HepG2 (cell line): ENCODE results near the gene TRA2B. TPM values are rescaled to one million over a fixed set of nuclear protein-coding genes. Genes with fewer than 3 reads are reported as not detected.

Source experiments
- ATAC-seq: fragments of 200-7000 bp; cut with Tn5 transposase; 3 replicates; pipeline ENCODE4 v1.9.1; 2020; ENCODE audit warnings: mild to moderate bottlenecking, moderate library complexity
- BruUV-seq: library from RNA; stranded (reverse); fragments of 400-500 nt; replicated peaks from 2 replicates; lab custom pipeline; 2021; lab: Mats Ljungman, UMichigan
- CTCF ChIA-PET: fragments of 300-600 bp; formaldehyde crosslinking; extraction: SDS; loops from one replicate; lab custom pipeline; 2021; ENCODE audit warnings: low total read pairs, inconsistent platforms, low intra/inter-chr PET ratio; lab: Yijun Ruan, JAX
- POLR2A ChIA-PET: fragments of 350-600 bp; sonication (Branson Sonifier 250); formaldehyde crosslinking; loops from one replicate; lab custom pipeline; 2020; ENCODE audit warnings: antibody characterized with exemption, inconsistent platforms; lab: Yijun Ruan, JAX
- DNase-seq: peaks from one replicate; pipeline ENCODE4 v3.0.0-alpha.2; 2015; ENCODE audit warnings: low spot score
- FAIRE-seq: peaks from 3 replicates; lab custom pipeline; 2011; peaks lifted over from hg19 to GRCh38; lab: Jason Lieb, UNC
- H2AFZ ChIP-seq: one replicate; pipeline ENCODE4 v1.6.1; 2011; ENCODE audit warnings: low read length, inconsistent platforms
- H3K27ac ChIP-seq: fragments of 300-600 bp; 3 replicates; pipeline ENCODE4 v1.8.0; 2011; ENCODE audit warnings: mixed run types, mild to moderate bottlenecking, mixed read lengths, low read length, inconsistent platforms; ENCODE audit not compliant: insufficient read depth; ENCODE audit errors: extremely low read length
- H3K27me3 ChIP-seq, 2 experiments: fragments of 200-600 bp in 1 of 2; 2 replicates in 1 of 2; 3 replicates in 1 of 2; pipeline versions ENCODE4 v1.6.0 to v1.8.0; 2011; ENCODE audit warnings: low read length in 2 of 2, mild to moderate bottlenecking in 2 of 2, moderate library complexity in 2 of 2, inconsistent platforms in 1 of 2; ENCODE audit not compliant: insufficient read depth in 2 of 2, control insufficient read depth in 1 of 2
- H3K36me3 ChIP-seq, 2 experiments: fragments of 200-600 bp in 1 of 2; replicated peaks in 1 of 2; 2 replicates in 1 of 2; 3 replicates in 1 of 2; pipeline versions ENCODE4 v1.5.1 to v1.8.0; 2011; ENCODE audit warnings: low read length in 2 of 2, inconsistent platforms in 1 of 2; ENCODE audit not compliant: insufficient read depth in 2 of 2, control insufficient read depth in 1 of 2
- H3K4me1 ChIP-seq: 2 replicates; pipeline ENCODE4 v1.5.1; 2012; ENCODE audit warnings: low read length, inconsistent platforms; ENCODE audit not compliant: insufficient read depth
- H3K4me2 ChIP-seq: 2 replicates; pipeline ENCODE4 v1.6.0; 2011; ENCODE audit warnings: low read depth, low read length, inconsistent platforms
- H3K4me3 ChIP-seq, 3 experiments: fragments of 200-600 bp in 1 of 3; sonication (generic), shearing (Covaris generic) in 1 of 3; replicated peaks in 1 of 3; 2 replicates each; pipeline ENCODE4 v1.5.1; 2011 to 2016; ENCODE audit warnings: low read length in 3 of 3, inconsistent platforms in 2 of 3, low read depth in 2 of 3, mild to moderate bottlenecking in 2 of 3, control low read depth in 1 of 3, mixed read lengths in 1 of 3; ENCODE audit not compliant: insufficient read depth in 1 of 3
- H3K79me2 ChIP-seq: one replicate; pipeline ENCODE4 v1.6.1; 2011; ENCODE audit warnings: low read length, inconsistent platforms; ENCODE audit not compliant: insufficient read depth
- H3K9ac ChIP-seq: 2 replicates; pipeline ENCODE4 v1.6.0; 2011; ENCODE audit warnings: mild to moderate bottlenecking, low read depth, low read length, inconsistent platforms; ENCODE audit not compliant: insufficient read depth
- H3K9me3 ChIP-seq: 2 replicates; pipeline ENCODE4 v1.5.1; 2012; ENCODE audit warnings: mild to moderate bottlenecking, low read length
- H4K20me1 ChIP-seq: 2 replicates; pipeline ENCODE4 v1.6.0; 2011; ENCODE audit warnings: inconsistent platforms, mild to moderate bottlenecking, low read length, moderate library complexity; ENCODE audit not compliant: insufficient read depth
- CEBPG ChIP-seq: IDR thresholded peaks from 2 replicates; pipeline ENCODE4 v1.6.1; 2016
- CREM ChIP-seq, 2 experiments: sonication (generic) in 1 of 2; formaldehyde crosslinking in 1 of 2; IDR thresholded peaks; 2 replicates each; pipeline versions ENCODE4 v1.4.0 to v1.6.1; 2016 to 2020; ENCODE audit warnings: antibody characterized with exemption in 1 of 2, mild to moderate bottlenecking in 1 of 2, missing genetic modification reagents in 1 of 2
- DRAP1 ChIP-seq: IDR thresholded peaks from 2 replicates; pipeline ENCODE4 v1.6.1; 2016; ENCODE audit warnings: missing genetic modification reagents, missing compliant biosample characterization
- GABPA ChIP-seq, 2 experiments: IDR thresholded peaks; 2 replicates each; pipeline ENCODE4 v1.6.1; 2011 to 2016; ENCODE audit warnings: low read depth in 2 of 2, low read length in 1 of 2, missing biosample characterization in 1 of 2, missing genetic modification characterization in 1 of 2
- KDM1A ChIP-seq: IDR thresholded peaks from 2 replicates; pipeline ENCODE4 v1.6.1; 2016; ENCODE audit warnings: missing compliant biosample characterization
- KLF12 ChIP-seq: sonication (generic); formaldehyde crosslinking; IDR thresholded peaks from 2 replicates; pipeline ENCODE4 v1.4.0; 2020; ENCODE audit warnings: missing genetic modification reagents, borderline replicate concordance
- KMT2A ChIP-seq: sonication (generic); formaldehyde crosslinking; IDR thresholded peaks from 2 replicates; pipeline ENCODE4 v1.4.0; 2020; ENCODE audit warnings: missing genetic modification reagents
- NBN ChIP-seq: fragments of 450-650 bp; conservative IDR thresholded peaks from 2 replicates; pipeline ENCODE4 v1.6.1; 2017
- NR3C1 ChIP-seq: sonication (generic); formaldehyde crosslinking; IDR thresholded peaks from 2 replicates; pipeline ENCODE4 v1.4.0; 2020; ENCODE audit warnings: missing genetic modification reagents
- SAFB2 ChIP-seq: sonication (generic); formaldehyde crosslinking; IDR thresholded peaks from 2 replicates; pipeline ENCODE4 v1.5.1; 2020; ENCODE audit warnings: missing genetic modification reagents, low read depth, mild to moderate bottlenecking, borderline replicate concordance
- SAP130 ChIP-seq: IDR thresholded peaks from 2 replicates; pipeline ENCODE4 v1.6.1; 2016; ENCODE audit warnings: low read depth
- ZFP91 ChIP-seq: sonication (generic); formaldehyde crosslinking; IDR thresholded peaks from 2 replicates; pipeline ENCODE4 v1.9.0; 2022; ENCODE audit warnings: missing genetic modification reagents, mild to moderate bottlenecking, borderline replicate concordance
- ZNF772 ChIP-seq: sonication (generic); formaldehyde crosslinking; IDR thresholded peaks from 2 replicates; pipeline ENCODE4 v1.5.0; 2020; ENCODE audit warnings: mild to moderate bottlenecking, missing genetic modification reagents
- WGBS: methylation state at CpG from one replicate; pipeline ENCODE4 v1.1.6; 2017; ENCODE audit warnings: low lambda C conversion rate; 5-methylcytosine and 5-hydroxymethylcytosine counted together
- in situ Hi-C: cut with HindIII; loops from 2 replicates; pipeline ENCODE4 v1.10.0; 2017; ENCODE audit warnings: low pct_unique_long_range_greater_than_20kb; ENCODE audit not compliant: extremely low pct_ligation_motif_present
- intact Hi-C: fragments of 100-400 bp; cut with micrococcal nuclease; formaldehyde crosslinking; loops from one replicate; pipeline ENCODE4 v1.10.0; 2022; ENCODE audit not compliant: unreplicated experiment
- polyA plus RNA-seq, 8 experiments: library from polyadenylated mRNA; depleted of rRNA in 3 of 8; stranded (reverse) in 7 of 8; unstranded in 1 of 8; fragments of >200 nt; fragmentation: Illumina TruSeq in 4 of 8; extraction: Trizol in 4 of 8; gene quantifications; 2 replicates each; pipeline versions ENCODE4 v1.2.1 to v1.2.3, GENCODE V29; 2011 to 2016; ENCODE audit warnings: low read depth in 4 of 8, missing spikeins in 1 of 8, mixed read lengths in 1 of 8; ENCODE audit not compliant: insufficient read depth in 1 of 8
- total RNA-seq, 5 experiments: library from RNA; depleted of rRNA; stranded (reverse); fragments of >200 nt; fragmentation: Illumina TruSeq; extraction: Trizol; gene quantifications; 2 replicates each; pipeline ENCODE4 v1.2.3, GENCODE V29; 2016; ENCODE audit warnings: low read depth in 1 of 5

Gene TRA2B
- total and polyA plus RNA-seq, 2 of the 13 experiments (the other 11 are each of a cell fraction or from before 2014, with no cell fraction given) = 105 to 241 TPM

DNA sequence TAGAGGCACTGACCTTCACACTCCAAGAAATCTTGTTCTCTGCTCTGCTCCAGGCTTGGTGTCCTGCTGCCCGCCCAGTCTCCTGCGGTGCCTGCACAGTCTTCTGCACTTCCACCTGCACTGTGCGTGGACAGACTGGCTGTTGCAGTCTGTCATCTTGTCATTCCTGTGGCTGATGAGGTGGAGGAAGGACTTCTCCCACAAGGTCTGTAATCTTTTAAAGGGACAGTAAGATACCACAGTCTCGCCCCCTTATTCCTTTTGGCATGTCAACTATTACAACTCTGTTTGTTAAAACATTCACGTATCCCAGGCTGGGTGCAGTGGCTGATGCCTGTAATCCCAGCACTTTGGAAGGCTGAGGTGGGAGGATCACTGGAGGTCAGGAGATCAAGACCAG lies 58.9 kb downstream of the TRA2B start:
- Histone ChIP-seq H3K9me3 (no peaks in the 10 kb centered on the region), H3K4me3 (no peak overlapping the region), H3K4me2 (peak overlapping the region; percentile 20; the same call in 1 of the 2 replicates), H4K20me1 (no peaks in the 10 kb centered on the region), H3K4me1 (0 out of 2 replicates have a peak, but pooled peaks cover 6% of the 10 kb centered on the region), H3K79me2 (no peaks in the 10 kb centered on the region), H3K27me3 (peaks cover 0 to 16% of the 10 kb centered on the region in 2 experiments; a peak in 2 of 5 replicates), H3K9ac (no peak overlapping the region), H3K27ac (no peak overlapping the region), H3K36me3 (no peaks in the 10 kb centered on the region), H2AFZ (no peak overlapping the region)
- TF ChIP-seq KDM1A (CRISPR knock-in tag) (no peak), ZFP91 (CRISPR knock-in tag) (peak; percentile 84), CEBPG (CRISPR knock-in tag) (no peak), SAP130 (CRISPR knock-in tag) (0 out of 2 replicates have a peak, but pooled peaks have one; percentile 19), NBN (no peak)
- DNase-seq (no peak), ATAC-seq (peak; percentile 76), FAIRE-seq (no peak)
- intact Hi-C loops (no loop called here), in situ Hi-C loops (no loop called here)
- no TSS peak for BruUV-seq
- ChIA-PET POLR2A (no interaction called here), CTCF (no interaction called here)
- 13% methylated on average over 5 of the region's 5 CpGs for WGBS

DNA sequence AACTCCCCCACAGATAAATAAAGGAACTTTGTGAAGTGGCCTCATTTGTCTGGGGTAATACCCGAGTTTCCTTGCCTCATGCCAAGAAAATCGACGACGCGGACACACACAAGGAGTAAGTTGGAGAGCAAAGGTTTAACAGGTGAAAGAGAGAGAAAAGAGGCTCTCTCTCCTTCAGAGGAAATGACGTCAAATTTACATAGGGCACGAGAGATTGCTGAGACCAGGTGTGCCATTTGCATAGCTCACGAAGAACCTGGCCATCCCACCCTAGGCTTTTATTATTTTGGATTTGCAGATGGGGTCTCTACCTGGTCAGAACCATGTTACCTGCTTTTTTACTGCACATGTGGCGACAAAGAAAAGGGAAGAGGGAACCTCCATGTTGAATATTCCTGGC lies 63.7 kb downstream of the TRA2B start:
- WGBS = 32% methylated on average over 9 of the region's 9 CpGs
- DNase-seq = no peak
- TF ChIP-seq GABPA (IDR thresholded peaks at IDR 0.05; ENCODE audit: low read depth, low read length) (no peak), GABPA (CRISPR knock-in tag; IDR thresholded peaks at IDR 0.05; ENCODE audit: low read depth) (peak; percentile 46; the same call in 1 of the 2 replicates), CREM (IDR thresholded peaks at IDR 0.05) (0 out of 2 replicates have a peak, but pooled peaks have one; percentile 13), CREM (CRISPR knock-in tag; IDR thresholded peaks at IDR 0.05) (no peak), DRAP1 (CRISPR knock-in tag) (no peak), ZNF772 (CRISPR knock-in tag) (no peak), KMT2A (no peak), KLF12 (CRISPR knock-in tag) (no peak), NR3C1 (CRISPR knock-in tag) (no peak), SAFB2 (CRISPR knock-in tag) (no peak)

More for the DNA sequence above, 63.7 kb downstream of the TRA2B start:
- H3K36me3 ChIP-seq = no peaks in the 10 kb centered on the region
- intact Hi-C loops = no loop called here
- H3K9me3 ChIP-seq = no peaks in the 10 kb centered on the region
- no peak for ATAC-seq
- in situ Hi-C loops = no loop called here
- peaks cover 13% of the 10 kb centered on the region; the same call in 1 of the 2 replicates for H3K4me1 ChIP-seq
- no peak overlapping the region for H3K4me3 ChIP-seq
- no peak overlapping the region for H3K9ac ChIP-seq
- H3K4me2 ChIP-seq = peak overlapping the region; percentile 46
- no TSS peak for BruUV-seq
- H3K27me3 ChIP-seq = 0 out of 5 replicates have a peak, but pooled peaks cover 0 to 2% of the 10 kb centered on the region in 2 experiments
- H3K79me2 ChIP-seq = no peaks in the 10 kb centered on the region
- ChIA-PET POLR2A (interaction anchor here (1.0 kb wide), 1 partner anchor 39 kb away, joined by 3 read pairs; no protein-coding TSS in a partner anchor), CTCF (no interaction called here)
- no peaks in the 10 kb centered on the region for H4K20me1 ChIP-seq
- H2AFZ ChIP-seq = peak overlapping the region; percentile 40
- H3K27ac ChIP-seq = no peak overlapping the region
- no peak for FAIRE-seq
